HK-2 (cell line): ENCODE measurements around the gene RIMKLB.
"Not testable (repeated sequence)": the region's sequence is repeated elsewhere in the genome, so short reads cannot be mapped to it uniquely, and the experiment has no call there.

Source experiments
- DNase-seq: peaks from one replicate; pipeline ENCODE4 v3.0.0-alpha.2; 2018; ENCODE audit not compliant: unreplicated experiment

Gene RIMKLB

DNA sequence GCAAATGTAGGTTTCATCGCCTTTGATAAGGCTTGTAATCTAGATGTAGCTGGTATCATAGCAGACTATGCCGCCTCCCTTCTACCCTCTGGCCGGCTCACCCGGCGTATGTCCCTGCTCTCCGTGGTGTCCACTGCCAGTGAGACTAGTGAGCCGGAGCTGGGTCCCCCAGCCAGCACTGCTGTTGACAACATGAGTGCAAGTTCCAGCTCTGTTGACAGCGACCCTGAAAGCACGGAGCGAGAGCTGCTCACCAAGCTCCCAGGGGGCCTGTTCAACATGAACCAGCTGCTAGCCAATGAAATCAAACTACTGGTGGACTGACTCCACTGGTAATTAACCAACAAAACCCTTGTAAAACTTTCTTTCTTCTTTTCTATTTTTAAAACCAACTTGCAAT, 75.7 kb downstream of the RIMKLB start:
- DNase-seq: no peak

DNA sequence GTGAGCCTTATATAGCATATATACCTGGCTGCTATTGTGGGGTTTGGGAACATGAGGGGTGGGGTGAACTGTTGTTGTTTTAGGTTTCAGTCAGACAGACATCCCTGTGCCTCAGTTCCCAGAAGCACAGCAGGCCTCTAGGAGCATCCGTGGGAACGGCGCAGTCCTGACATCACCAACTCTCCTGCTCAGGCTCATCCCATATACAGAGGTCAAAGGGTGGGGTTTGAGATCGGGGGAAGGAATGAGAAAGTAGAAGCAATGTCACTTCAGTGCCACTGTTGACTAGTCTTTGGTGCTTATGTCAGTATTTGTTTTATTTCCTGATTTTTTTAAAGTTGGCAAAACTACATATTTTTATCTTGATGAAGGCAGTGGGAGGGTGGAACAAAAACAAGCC, 81.5 kb downstream of the RIMKLB start:
- no peak for DNase-seq

DNA sequence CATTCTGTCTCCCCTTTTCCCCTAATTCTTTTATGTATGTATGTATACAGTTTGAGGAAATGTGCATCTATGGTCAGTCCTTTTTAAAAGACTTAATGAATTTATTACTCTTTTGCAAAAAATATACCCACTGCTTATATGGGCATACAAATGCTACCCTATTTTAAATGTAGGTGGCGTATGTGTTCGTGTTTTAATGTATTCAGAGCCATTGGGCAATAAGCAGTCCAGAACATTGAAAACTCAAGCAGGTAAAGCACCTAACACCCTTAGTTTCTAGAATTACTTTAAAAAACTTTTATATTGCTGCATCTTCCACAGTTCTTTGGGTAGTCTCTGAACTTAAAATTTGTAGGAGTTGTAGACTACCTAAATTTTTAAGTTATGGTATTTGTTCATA, 82.1 kb downstream of the RIMKLB start:
- no peak for DNase-seq

DNA sequence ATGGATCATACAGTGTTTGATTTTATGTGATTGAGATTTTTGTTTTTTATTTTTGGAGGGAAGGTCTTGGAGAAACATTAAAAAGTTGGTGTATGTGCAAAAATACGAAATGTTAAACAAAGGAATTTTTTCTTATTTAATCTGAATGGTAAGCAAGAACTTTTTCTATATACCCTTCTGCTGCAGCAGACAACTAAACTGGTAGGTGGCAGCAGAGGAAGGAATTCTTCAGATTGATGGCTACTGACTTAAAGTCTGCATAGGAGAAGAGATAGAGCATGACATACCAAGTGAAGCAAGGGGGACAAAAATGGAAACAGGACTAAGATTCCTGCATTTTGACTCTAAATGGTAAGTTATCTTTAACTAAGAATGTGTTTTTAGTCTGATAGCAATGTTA, 82.6 kb downstream of the RIMKLB start:
- no peak for DNase-seq

DNA sequence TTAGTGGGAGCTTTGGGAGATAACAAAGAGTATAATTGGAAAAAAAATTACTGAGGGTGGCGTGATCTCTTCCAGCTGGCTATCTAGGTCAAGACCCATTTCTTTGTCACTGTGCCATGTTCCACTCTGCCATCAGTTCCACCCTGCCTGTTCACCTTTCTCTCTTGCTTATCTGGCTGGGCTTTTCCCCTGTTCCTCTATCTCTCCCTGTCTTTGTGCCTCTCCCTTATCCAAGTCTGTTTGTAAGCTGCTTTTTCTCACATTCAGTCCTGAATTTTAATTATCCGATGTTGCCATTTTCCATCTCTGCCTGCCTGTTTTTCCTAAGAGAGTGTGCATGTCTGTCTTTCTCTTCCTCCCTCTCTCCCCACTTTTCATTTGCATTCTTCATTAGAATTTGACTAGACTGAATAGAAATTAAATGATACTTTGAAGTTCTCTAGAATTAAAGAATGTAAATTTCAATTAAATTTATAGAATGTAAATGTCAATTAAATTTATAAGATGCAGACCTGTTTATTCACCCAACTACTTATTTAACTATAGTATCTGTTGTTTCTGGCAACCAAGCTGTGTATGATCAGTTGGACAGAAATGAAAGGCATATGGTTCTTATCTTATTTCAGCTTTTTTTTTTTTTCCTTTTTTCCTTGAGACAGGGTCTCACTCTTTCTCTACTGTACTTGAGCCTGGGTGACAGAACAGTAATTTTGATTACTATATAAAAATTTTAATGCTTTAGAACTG, 83.8 kb downstream of the RIMKLB start:
- no peak for DNase-seq

DNA sequence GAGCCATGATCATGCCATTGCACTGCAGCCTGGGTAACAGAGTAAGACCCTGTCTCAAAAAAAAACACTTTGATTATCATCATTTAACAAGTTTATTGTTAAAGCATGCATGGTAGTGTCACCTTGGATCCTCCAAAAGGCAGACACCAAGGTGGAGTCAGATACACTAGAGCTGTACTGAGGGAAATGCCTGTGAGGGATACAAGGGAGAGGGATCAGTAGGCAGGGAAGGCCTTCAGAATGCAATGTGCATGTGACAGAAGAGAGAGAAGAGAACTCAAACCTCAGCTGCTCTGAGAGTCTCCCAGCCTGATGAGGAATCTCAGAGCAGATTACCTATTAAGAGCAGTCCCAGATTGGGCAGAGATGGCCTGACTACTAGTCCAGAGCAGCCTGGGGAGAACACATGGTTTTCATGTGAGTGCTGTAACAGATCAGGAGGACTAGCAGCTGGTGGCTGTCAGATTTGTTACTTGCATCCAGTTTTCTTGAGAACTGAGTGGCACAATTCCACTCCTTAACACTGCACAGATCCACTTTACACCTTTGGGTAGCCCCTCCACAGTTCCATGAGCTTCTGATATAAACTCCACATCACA, 86.6 kb downstream of the RIMKLB start:
- no peak for DNase-seq

DNA sequence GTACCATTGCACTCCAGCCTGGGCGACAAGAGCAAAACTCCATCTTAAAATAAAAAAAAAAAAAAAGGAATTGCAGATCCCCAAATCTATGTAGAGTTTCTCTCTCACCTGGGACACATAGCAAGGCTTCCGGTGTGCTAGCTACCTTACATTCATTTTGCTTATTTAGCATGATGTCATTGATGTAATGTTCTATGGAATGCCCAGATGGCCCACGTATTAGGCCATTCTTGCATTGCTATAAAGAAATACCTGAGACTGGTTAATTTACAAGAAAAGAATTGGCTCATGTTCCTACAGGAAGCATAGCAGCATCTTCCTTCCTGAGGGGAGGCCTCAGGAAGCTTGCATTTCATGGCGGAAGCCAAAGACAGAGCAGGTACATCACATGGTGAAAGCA, 87.7 kb downstream of the RIMKLB start:
- no peak for DNase-seq

DNA sequence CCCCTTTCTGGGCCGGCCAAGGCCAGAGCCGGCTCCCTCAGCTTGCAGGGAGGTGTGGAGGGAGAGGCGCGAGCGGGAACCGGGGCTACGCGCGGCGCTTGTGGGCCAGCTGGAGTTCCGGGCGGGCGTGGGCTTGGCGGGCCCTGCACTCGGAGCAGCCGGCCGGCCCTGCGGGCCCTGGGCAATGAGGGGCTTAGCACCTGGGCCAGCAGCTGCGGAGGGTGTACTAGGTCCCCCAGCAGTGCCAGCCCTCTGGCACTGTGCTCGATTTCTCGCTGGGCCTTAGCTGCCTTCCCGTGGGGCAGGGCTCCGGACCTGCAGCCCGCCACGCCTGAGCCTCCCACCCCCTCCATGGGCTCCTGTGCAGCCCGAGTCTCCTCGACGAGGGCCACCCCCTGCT, 89.4 kb downstream of the RIMKLB start:
- not testable (repeated sequence) for DNase-seq

DNA sequence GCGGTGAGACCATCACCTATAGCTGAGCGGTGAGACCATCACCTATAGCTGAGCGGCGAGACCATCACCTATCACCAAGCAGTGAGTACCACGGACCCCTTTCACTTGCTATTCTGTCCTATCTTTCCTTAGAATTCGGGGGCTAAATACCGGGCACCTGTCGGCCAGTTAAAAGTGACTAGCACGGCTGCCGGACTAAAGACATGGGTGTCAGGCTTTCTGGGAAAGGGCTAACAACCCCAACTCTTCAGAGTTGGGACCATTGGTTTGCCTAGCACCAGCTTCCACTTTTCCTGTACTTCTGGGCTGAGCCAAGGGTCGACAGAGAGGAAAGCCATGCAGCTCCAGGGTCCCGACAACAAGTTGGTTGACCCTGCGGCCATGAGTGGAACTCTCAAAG, 90.9 kb downstream of the RIMKLB start:
- not testable (repeated sequence) for DNase-seq

DNA sequence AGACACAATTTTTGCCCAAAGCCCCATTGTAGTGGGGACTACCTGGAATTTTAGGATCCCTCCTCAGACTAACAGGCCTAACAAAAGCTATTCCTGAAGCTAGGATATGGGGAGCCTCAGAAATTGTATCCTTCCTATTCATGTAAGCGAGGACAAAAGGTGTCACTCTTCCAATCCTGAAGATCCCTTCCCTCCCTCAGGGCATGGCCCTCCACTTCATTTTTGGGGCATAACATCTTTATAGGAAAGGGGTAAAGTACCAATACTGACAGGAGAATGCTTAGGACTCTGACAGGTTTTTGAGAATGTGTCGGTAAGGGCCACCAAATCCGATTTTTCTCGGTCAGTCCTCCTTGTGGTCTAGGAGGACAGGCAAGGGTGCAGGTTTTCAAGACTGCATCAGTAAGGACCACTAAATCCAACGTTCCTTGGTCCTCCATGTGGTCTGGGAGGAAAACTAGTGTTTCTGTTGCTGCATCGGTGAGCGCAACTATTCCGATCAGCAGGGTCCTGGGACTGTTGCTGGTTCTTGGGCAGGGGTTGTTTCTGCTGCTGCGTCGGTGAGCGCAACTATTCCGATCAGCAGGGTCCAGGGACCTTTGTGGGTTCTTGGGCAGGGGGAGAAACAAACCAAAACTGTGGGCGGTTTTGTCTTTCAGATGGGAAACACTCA, 91.7 kb downstream of the RIMKLB start:
- not testable (repeated sequence) for DNase-seq

DNA sequence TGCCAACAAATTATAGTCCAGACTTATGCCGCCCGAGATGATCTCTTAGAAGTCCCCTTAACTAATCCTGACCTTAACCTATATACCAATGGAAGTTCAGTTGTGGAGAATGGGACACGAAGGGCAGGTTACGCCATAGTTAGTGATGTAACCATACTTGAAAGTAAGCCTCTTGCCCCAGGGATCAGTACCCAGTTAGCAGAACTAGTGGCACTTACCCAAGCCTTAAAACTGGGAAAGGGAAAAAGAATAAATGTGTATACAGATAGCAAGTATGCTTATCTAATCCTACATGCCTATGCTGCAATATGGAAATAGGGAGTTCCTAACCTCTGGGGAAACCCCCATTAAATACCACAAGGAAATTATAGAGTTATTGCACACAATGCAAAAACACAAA, 95.4 kb downstream of the RIMKLB start:
- not testable (repeated sequence) for DNase-seq

DNA sequence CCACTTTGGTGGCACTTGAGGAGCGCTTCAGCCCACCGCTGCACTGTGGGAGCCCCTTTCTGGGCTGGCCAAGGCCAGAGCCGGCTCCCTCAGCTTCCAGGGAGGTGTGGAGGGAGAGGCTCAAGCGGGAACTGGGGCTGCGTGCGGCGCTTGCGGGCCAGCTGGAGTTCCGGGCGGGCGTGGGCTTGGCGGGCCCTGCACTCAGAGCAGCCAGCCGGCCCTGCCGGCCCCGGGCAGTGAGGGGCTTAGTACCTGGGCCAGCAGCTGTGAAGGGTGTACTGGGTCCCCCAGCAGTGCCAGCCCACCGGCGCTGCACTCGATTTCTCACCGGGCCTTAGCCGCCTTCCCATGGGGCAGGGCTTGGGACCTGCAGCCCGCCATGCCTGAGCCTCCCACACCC, 96.8 kb downstream of the RIMKLB start:
- not testable (repeated sequence) for DNase-seq

DNA sequence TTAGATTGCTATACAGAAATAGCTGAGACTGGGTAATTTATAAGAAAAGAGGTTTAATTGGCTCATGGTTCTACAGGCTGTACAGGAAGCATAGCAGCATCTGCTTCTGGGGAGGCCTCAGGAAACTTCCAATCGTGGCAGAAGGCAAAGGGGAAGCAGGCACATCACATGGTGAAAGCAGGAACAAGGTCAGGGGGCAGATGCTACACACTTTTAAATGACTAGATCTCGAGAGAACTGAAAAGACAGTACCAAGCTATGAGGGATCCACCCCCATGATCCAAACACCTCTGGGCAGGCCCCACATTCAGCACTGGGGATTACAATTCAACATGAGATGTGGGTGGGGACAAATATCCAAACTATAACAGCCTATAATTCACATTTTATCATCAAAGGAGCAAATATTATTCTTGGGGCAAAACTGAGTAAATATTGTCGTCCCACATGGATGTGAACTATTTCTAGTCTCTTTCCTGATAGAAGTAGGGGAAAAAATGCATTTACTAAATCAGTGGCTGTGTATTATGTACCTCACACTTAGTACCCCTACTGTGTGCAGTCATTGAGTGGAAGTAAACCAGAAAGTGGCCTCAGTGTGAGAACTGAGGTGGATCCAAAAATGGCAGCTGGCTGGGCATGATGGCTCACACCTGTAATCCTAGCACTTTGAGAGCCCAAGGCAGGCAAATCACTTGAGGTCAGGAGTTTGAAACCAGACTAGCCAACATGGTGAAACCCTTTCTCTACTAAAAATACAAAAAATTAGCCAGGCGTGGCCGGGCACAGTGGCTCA, 99.2 kb downstream of the RIMKLB start:
- no peak for DNase-seq

DNA sequence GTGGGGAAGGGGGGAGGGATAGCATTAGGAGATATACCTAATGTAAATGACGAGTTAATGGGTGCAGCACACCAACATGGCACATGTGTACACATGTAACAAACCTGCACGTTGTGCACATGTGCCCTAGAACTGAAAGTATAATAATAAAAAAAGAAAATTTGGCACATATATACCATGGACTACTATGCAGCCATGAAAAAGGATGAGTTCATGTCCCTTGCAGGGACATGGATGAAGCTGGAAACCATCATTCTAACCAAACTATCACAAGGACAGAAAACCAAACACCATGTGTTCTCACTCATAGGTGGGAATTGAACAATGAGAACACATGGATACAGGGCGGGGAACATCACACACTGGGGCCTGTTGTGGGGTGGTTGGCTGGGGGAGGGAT, 103.4 kb downstream of the RIMKLB start:
- not testable (repeated sequence) for DNase-seq

DNA sequence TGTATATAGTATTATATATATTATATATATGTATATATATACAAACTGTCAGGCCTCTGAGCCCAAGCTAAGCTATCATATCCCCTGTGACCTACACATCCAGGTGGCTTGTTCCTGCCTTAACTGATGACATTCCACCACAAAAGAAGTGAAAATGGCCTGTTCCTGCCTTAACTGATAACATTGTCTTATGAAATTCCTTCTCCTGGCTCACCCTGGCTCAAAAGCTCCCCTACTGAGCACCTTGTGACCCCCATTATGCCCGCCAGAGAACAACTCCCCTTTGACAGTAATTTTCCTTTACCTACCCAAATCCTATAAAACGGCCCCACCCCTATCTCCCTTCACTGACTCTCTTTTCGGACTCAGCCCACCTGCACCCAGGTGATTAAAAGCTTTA, 107.0 kb downstream of the RIMKLB start:
- not testable (repeated sequence) for DNase-seq

DNA sequence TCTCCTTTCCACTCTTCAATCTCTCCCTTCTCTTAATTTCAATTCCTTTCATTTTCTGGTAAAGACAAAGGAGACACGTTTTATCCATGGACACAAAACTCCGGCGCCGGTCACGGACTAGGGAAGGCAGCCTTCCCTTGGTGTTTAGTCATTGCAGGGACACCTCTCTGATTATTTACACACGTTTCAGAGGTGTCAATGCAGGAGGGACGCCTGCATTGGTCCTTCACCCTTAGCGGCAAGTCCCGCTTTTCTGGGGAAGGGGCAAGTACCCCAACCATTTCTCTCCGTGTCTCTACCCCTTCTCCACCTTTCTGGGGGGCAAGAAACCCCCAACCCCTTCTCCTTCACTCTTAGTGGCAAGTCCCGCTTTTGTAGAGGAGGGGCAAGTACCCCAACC, 107.7 kb downstream of the RIMKLB start:
- DNase-seq: not testable (repeated sequence)

DNA sequence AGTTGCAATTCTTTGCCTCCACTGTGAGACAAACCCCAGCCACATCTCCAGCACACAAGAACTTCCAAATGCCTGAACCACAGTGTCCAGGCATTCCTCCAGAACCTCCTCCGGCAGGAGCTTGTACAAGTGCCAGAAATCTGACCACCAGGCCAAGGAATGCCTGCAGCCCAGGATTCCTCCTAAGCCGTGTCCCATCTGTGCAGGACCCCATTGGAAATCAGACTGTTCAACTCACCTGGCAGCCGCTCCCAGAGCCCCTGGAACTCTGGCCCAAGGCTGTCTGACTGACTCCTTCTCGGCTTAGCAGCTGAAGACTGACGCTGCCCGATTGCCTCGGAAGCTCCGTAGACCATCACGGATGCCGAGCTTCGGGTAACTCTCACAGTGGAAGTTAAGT, 109.3 kb downstream of the RIMKLB start:
- not testable (repeated sequence) for DNase-seq

DNA sequence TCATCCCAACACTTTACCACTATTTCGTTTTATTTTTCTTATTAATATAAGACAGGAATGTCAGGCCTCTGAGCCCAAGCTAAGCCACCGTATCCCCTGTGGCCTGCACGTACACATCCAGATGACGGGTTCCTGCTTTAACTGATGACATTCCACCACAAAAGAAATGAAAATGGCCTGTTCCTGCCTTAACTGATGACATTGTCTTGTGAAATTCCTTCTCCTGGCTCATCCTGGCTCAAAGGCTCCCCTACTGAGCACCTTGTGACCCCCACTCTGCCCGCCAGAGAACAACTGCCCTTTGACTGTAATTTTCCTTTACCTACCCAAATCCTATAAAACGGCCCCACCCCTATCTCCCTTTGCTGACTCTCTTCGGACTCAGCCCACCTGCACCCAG, 112.3 kb downstream of the RIMKLB start:
- not testable (repeated sequence) for DNase-seq

DNA sequence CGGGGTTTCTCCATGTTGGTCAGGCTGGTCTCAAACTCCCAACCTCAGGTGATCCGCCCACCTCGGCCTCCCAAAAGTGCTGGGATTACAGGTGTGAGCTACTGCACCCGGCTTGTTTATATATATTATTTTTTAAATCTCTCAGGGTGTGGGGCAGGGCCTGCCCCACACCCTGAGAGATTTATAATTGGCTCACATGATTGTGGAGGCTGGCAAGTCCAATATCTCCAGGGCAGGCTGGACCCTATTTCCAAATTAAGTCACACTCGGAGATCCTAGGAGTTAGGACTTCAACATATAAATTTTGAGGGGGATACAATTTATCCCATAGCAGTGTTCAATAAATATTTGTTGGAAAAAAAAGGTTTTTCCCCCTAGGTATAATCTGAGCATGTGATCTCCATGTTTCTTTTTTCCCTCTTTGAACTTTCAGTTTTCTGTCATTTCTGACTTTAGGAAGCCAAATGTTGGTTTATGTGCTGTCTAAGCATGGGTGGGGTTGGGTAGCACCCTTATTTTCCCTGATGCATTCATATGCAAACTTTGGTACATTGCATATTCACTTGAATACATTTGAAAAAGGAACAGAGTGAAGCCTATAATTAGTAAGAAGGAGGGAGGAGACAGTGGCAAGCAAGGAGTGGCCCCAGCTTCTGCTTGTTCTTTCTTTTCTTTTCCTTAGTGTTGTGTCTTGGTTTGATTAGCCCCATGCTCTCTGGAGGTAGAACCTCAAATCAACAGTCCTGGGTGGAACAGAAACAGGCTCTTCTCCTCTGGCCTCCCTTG, 116.0 kb downstream of the RIMKLB start:
- DNase-seq: no peak

DNA sequence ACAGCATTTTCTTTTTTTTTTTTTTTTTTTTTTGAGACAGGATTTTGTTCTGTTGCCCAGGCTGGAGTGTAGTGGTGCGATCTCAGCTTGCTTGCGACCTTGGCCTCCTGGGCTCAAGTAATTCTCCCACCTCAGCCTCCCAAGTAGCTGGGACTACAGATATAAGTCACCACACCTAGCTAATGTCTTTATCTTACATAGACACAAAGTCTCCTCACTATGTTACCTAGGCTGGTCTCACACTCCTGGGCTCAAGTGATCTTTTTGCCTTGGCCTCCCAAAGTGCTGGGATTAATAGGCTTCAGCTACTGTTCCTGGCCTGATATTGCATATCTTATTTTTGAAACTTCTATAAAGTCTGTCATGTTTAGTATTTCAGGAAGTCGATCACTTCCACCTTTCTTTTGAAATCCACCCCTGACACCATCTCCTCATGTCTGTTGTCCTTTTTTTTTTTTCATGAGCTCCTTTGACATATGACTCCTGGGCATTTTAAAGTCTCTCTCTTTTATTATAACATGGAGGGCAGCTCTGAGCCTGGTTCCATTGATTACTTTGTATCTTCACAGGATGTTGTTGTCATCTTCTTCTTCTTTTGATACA, 118.8 kb downstream of the RIMKLB start:
- DNase-seq: no peak

DNA sequence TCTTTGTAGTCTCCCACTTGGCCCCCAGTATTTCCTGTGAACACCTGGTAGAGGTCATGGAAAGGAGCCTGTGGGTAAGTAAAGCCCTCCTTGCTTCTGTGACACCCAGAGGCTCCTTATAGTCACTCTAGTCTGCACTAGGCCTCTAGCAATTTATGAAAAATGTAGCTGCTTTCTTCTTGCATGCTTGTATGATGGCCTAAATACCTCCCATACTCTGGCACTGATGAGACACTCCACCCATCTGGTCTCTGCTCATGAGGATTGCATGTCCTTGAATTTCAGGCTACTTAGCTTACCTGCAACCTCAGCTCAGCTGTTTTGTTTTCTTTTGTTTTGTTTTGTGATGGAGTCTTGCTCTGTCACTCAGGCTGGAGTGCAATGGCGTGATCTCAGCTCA, 120.1 kb downstream of the RIMKLB start:
- no peak for DNase-seq
